AG04450 (cell line): ENCODE measurements around the gene TEDC2. TPM values are rescaled to one million over a fixed set of nuclear protein-coding genes. Genes with fewer than 3 reads are reported as not detected.

Experiments used
- CTCF ChIA-PET: fragments of 300-600, 350-600 bp; formaldehyde crosslinking; extraction: SDS; loops from one replicate; lab custom pipeline; 2022; ENCODE audit warnings: antibody characterized with exemption, inconsistent platforms; lab: Charles Lee
- POLR2A ChIA-PET: fragments of 350-600 bp; formaldehyde crosslinking; extraction: SDS; loops from one replicate; lab custom pipeline; 2021; ENCODE audit warnings: antibody characterized with exemption, inconsistent platforms; lab: Yijun Ruan, JAX
- DNase-seq: peaks from one replicate; pipeline ENCODE4 v3.0.0-alpha.2; 2011; ENCODE audit warnings: low read depth, low spot score
- H3K27ac ChIP-seq: one replicate; pipeline ENCODE4 v1.5.1; 2012; ENCODE audit warnings: low read depth, low read length, control low read depth
- H3K27me3 ChIP-seq: one replicate; pipeline ENCODE4 v1.6.0; 2012; ENCODE audit warnings: low read length; ENCODE audit not compliant: control insufficient read depth, insufficient read depth
- H3K4me3 ChIP-seq: 2 replicates; pipeline ENCODE4 v1.5.1; 2011; ENCODE audit warnings: mild to moderate bottlenecking, low read depth, low read length, control low read depth
- H3K9me3 ChIP-seq: 2 replicates; pipeline ENCODE4 v1.5.1; 2012; ENCODE audit warnings: low read length; ENCODE audit not compliant: control insufficient read depth, insufficient read depth
- CTCF ChIP-seq: IDR thresholded peaks from 2 replicates; pipeline ENCODE4 v1.5.1; 2011; ENCODE audit warnings: low read depth, low read length, control low read depth, inconsistent platforms
- polyA plus RNA-seq: library from polyadenylated mRNA; depleted of rRNA; stranded (reverse); fragments of >200 nt; gene quantifications from 2 replicates; pipeline ENCODE4 v1.2.3, GENCODE V29; 2011

The TEDC2 gene
- polyA plus RNA-seq, 1 experiment: 1.8 TPM

- no peaks in the 10 kb centered on the region for H3K27me3 ChIP-seq
- POLR2A ChIA-PET: no interaction called here
- H3K4me3 ChIP-seq: no peak overlapping the region
- no peaks in the 10 kb centered on the region; the same call in 1 of the 2 replicates for H3K9me3 ChIP-seq
- DNase-seq: no peak
- no peak overlapping the region for H3K27ac ChIP-seq
- TF ChIP-seq CTCF: no peak
- CTCF ChIA-PET: no interaction called here
These were observed 13.1 kb downstream of the TEDC2 start for GRCh38 chr16:2472885-2473445.

DNA sequence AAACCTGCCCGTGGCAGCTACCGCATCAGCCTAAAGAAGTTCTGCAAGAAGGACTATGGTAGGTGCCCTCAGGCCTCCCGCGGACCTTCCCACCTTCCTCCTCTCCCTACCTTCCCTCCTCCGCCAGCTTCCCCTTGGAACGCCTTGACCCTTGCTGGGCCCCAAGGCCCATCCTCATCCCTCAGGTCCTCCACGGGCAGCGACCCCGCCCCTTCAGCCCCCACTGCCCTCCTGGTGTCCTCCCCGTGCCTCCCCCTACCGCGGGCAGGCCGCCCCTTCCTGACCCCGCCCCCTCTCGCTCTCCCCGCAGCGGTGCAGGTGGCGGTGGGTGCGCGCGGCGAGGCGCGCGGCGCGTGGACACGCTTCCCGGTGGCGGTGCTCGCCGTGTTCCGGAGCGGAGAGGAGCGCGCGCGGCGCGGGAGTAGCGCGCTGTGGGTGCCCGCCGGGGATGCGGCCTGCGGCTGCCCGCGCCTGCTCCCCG is 13.6 kb downstream of the TEDC2 start:
- no peaks in the 10 kb centered on the region for H3K27me3 ChIP-seq
- DNase-seq: no peak
- ChIA-PET CTCF (no interaction called here), POLR2A (interaction anchor here (1.8 kb wide), 1 partner anchor 318 kb away, joined by 6 read pairs; the partner anchor contains the start of gene TRAF7)
- peak overlapping the region; percentile 31; the same call in 1 of the 2 replicates for H3K4me3 ChIP-seq
- no peak overlapping the region for H3K27ac ChIP-seq
- no peaks in the 10 kb centered on the region; the same call in 1 of the 2 replicates for H3K9me3 ChIP-seq
- TF ChIP-seq CTCF: no peak

GRCh38 chr16:2473999-2474876 is 14.3 kb downstream of the TEDC2 start:
- TF ChIP-seq CTCF: 0 out of 2 replicates have a peak, but pooled peaks have one; percentile 8
- DNase-seq: no peak
- Histone ChIP-seq H3K27ac (no peak overlapping the region), H3K27me3 (no peaks in the 10 kb centered on the region), H3K4me3 (peak overlapping the region; percentile 79), H3K9me3 (no peaks in the 10 kb centered on the region; the same call in 1 of the 2 replicates)
- ChIA-PET CTCF (interaction anchor here (0.6 to 1.0 kb wide), 3 partner anchors 9 to 219 kb away, joined by 3 read pairs; no protein-coding TSS in a partner anchor), POLR2A (interaction anchor here (0.8 to 1.8 kb wide), 5 partner anchors 15 to 319 kb away, joined by 3 to 10 read pairs (median 4); partner anchors contain the start of genes TEDC2 and TRAF7)

DNA sequence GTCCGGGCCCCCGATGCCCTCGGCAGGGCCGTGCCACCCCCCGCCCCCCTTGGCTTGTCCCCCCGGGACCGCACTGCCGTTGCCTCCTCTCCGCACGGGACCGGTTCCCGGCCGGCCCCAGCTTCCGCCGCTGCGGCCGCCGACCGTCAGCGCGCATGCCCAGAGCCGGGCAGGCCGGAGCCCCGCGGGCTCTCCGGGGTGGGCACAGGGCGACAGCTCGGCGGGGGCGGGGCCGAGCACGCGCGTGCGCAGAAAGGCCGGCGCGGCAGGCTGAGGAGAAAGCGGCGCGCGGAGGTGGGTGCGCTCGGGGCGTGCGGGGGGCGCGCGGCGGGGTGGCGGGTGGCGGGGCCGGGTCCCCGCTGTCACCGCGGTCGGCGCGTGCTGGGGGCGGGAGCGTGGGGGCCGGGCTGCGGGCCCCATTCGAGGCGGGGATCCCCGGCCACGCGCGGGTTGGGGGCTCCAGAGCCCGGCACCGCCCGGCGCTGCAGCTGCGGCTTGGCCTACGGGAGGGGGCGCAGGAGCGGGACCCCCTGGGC is 15.0 kb downstream of the TEDC2 start, which contains the start of gene TBC1D24:
Gene TBC1D24 (plus strand): TSS at position 251 of the 536 bp plus-strand sequence. CDS start 21,022 bp downstream, outside the sequence.
- peak within 1 kb of the TSS; percentile 79 for H3K4me3 ChIP-seq
- no peak for TF ChIP-seq CTCF
- H3K9me3 ChIP-seq: no peaks in the 10 kb centered on the region; the same call in 1 of the 2 replicates
- POLR2A ChIA-PET: interaction anchor here (0.8 to 1.8 kb wide), 5 partner anchors 15 to 320 kb away, joined by 3 to 10 read pairs (median 4); partner anchors contain the start of genes TEDC2 and TRAF7
- CTCF ChIA-PET: interaction anchor here (0.6 to 1.0 kb wide), 3 partner anchors 8 to 220 kb away, joined by 3 read pairs; no protein-coding TSS in a partner anchor
- no peak for DNase-seq
- no peaks in the 10 kb centered on the region for H3K27me3 ChIP-seq
- H3K27ac ChIP-seq: no peak within 1 kb of the TSS
